GM18907 (cell line): ENCODE results near the gene SLC41A1.
"Not testable (repeated sequence)": the region's sequence is repeated elsewhere in the genome, so short reads cannot be mapped to it uniquely, and the experiment has no call there.

Experiments used
- ATAC-seq: cut with Tn5 transposase; IDR thresholded peaks from one replicate; pipeline ENCODE4 v1.9.1; 2021; ENCODE audit warnings: mild to moderate bottlenecking, moderate library complexity; ENCODE audit not compliant: unreplicated experiment

The SLC41A1 gene

GRCh38 chr1:205812878-205813754 lies at the start of gene SLC41A1:
SLC41A1 (minus strand) TSS chr1:205813198; CDS start chr1:205810441, 2,757 bp downstream.
- ATAC-seq, result peak; percentile 91

GRCh38 chr1:205861540-205861939 lies 48.5 kb upstream of the SLC41A1 start:
- ATAC-seq, result no peak

GRCh38 chr1:205858141-205858961 lies 45.4 kb upstream of the SLC41A1 start:
- no peak for ATAC-seq

- not testable (repeated sequence) for ATAC-seq
Observed at GRCh38 chr1:205857501-205857900, 44.5 kb upstream of the SLC41A1 start.

- no peak for ATAC-seq
Observed at GRCh38 chr1:205856433-205856832, 43.4 kb upstream of the SLC41A1 start.

GRCh38 chr1:205852969-205853368 lies 40.0 kb upstream of the SLC41A1 start:
- no peak for ATAC-seq

GRCh38 chr1:205851993-205852392 lies 39.0 kb upstream of the SLC41A1 start:
- ATAC-seq, result no peak

- peak; percentile 71 for ATAC-seq
Observed at GRCh38 chr1:205849619-205850355, 36.8 kb upstream of the SLC41A1 start, which contains the start of gene PM20D1. PM20D1 (minus strand) TSS chr1:205850132; CDS start chr1:205850072, 60 bp downstream.

GRCh38 chr1:205843036-205843859 lies 30.2 kb upstream of the SLC41A1 start:
- ATAC-seq, result no peak

GRCh38 chr1:205842229-205842628 lies 29.2 kb upstream of the SLC41A1 start:
- ATAC-seq, result no peak

- no peak for ATAC-seq
Observed at GRCh38 chr1:205840146-205840923, 27.3 kb upstream of the SLC41A1 start.

GRCh38 chr1:205837382-205837970 lies 24.5 kb upstream of the SLC41A1 start:
- no peak for ATAC-seq

- no peak for ATAC-seq
Observed at GRCh38 chr1:205834751-205835150, 21.8 kb upstream of the SLC41A1 start.

- no peak for ATAC-seq
Observed at GRCh38 chr1:205832326-205832751, 19.3 kb upstream of the SLC41A1 start.

- no peak for ATAC-seq
Observed at GRCh38 chr1:205827623-205828022, 14.6 kb upstream of the SLC41A1 start.

- ATAC-seq, result no peak
Observed at GRCh38 chr1:205826995-205827394, 14.0 kb upstream of the SLC41A1 start.

- no peak for ATAC-seq
Observed at GRCh38 chr1:205826016-205826806, 13.2 kb upstream of the SLC41A1 start.

- ATAC-seq, result no peak
Observed at GRCh38 chr1:205824180-205824579, 11.2 kb upstream of the SLC41A1 start.
